AG10803 (cell line): ENCODE results near the gene SGIP1.
A peak's percentile ranks its signal among the peaks of the same experiment; 100 is the strongest.

Experiments
- DNase-seq: peaks from one replicate; pipeline ENCODE4 v3.0.0; 2010; ENCODE audit warnings: low read depth
- H3K4me3 ChIP-seq: 2 replicates; pipeline ENCODE4 v1.5.1; 2011; ENCODE audit warnings: mild to moderate bottlenecking, low read length, control low read depth
- TF ChIP-seq, protein P1 (sequence below): conservative IDR thresholded peaks from 2 replicates; pipeline ENCODE4 v1.5.1; 2011; ENCODE audit warnings: mild to moderate bottlenecking, low read length, control low read depth, inconsistent platforms

Gene SGIP1

DNA sequence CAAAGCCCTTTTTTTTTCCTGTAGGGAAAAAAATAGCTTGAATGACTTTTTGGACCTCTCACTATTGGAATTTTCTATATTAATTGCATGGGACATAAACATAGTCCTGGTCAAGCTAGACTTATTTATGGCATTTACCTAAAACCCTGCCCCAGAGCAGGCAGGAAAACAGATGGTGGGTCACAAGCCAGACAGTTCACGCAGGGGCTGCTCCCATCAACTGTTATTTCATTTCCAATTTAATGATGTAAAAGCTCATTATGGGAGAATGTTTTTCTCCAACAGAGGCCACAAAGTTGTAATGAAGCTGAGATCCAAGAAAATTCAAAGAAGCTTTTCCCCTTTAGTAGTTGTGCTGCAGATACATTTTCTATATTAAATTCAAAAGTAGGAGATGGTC lies 99.2 kb downstream of the SGIP1 start:
- H3K4me3 ChIP-seq, result no peak overlapping the region
- TF ChIP-seq, protein P1, sequence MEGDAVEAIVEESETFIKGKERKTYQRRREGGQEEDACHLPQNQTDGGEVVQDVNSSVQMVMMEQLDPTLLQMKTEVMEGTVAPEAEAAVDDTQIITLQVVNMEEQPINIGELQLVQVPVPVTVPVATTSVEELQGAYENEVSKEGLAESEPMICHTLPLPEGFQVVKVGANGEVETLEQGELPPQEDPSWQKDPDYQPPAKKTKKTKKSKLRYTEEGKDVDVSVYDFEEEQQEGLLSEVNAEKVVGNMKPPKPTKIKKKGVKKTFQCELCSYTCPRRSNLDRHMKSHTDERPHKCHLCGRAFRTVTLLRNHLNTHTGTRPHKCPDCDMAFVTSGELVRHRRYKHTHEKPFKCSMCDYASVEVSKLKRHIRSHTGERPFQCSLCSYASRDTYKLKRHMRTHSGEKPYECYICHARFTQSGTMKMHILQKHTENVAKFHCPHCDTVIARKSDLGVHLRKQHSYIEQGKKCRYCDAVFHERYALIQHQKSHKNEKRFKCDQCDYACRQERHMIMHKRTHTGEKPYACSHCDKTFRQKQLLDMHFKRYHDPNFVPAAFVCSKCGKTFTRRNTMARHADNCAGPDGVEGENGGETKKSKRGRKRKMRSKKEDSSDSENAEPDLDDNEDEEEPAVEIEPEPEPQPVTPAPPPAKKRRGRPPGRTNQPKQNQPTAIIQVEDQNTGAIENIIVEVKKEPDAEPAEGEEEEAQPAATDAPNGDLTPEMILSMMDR, result no peak
- no peak for DNase-seq

DNA sequence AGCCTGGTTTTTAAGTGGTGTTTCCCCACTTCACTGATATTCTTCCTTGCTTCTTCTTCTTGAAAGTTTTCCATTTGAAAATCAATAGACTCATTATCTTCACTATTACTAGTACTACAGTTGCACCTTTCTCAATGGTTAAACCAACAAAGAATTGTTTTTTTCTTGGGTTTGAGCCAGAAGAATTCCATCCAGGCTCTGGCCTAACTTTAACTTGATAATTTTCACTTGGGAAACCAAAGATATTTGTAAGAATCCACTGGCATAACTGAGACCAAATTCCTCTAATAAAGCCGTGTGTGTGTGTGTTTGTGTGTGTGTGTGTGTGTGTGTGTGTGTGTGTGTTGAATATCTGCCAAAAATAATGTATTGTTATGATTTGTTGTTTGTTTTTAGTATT lies 103.2 kb downstream of the SGIP1 start:
- no peak overlapping the region for H3K4me3 ChIP-seq
- DNase-seq, result peak; percentile 27
- TF ChIP-seq, protein P1, result no peak

DNA sequence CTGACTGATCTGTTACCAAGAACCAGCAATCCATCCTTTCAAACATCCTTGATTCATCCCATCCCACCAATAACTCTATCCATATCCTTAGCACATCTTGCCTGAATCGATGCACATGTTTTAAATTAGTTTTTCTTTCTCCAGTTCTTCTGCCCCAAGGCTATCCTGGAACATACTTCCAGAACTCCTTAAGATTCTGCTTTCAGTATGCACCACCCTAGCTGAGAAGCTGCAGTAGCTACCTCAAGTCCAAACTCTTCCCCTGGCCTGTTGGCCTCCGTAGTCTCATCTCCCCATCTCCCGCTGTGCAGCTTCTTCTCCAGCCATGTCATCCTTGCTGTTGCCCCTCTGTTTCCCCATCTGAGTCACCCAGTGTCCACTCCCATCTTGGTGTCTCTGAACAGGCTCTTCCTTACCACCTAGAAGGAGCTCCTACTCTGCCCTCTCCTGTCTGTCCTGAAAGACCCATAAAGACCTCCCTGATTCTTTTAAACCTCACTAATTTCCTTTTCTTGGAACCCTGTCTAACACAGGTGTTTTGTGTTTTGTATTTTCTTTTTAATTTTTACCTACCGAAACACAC lies 108.0 kb downstream of the SGIP1 start:
- no peak overlapping the region for H3K4me3 ChIP-seq
- TF ChIP-seq, protein P1, result no peak
- DNase-seq, result peak; percentile 21

DNA sequence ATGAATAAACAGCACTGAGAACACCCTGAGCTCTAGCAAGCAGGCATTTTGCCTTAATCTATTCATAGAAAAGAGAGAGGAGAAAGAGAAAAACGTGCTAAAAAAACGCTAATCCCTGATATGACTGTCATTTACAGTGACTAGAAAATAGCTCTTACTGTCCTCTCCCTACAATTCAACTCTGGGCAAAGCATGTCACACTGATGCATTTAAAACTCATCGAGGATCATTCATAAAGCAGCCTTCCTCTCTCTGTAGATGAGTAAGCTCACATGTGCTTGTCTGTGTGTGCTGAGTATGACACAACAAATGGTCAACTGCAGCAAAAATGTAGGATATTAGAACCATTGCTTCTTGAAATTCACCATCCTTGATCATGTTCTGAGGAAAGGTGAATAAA lies 109.0 kb downstream of the SGIP1 start:
- DNase-seq, result peak; percentile 21
- TF ChIP-seq, protein P1, result no peak

DNA sequence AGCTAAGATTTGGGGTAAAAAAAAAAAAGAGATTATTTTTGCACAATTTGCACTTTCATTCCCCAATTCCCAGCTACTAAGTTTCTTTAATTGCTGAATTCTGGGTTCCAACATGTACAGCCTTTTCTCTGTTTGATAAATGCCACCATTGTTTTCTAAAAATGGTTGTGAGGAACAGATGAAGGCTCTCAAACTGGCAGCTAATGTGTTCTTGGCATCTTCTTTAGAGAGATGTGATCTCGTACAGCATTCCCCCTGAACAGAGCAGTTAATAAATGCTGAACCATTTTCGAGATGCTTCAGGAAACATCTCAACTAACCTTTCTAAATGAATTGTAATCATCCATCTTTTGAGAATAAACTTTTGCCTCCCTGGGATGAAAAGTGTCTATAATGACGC lies 110.4 kb downstream of the SGIP1 start:
- H3K4me3 ChIP-seq, result no peak overlapping the region
- no peak for DNase-seq
- TF ChIP-seq, protein P1, result no peak

More for the DNA sequence above, 109.0 kb downstream of the SGIP1 start:
- no peak overlapping the region for H3K4me3 ChIP-seq

- TF ChIP-seq, protein P1, result no peak
- H3K4me3 ChIP-seq, result no peak overlapping the region
- no peak for DNase-seq
Observed at GRCh38 chr1:66648901-66649595, 115.1 kb downstream of the SGIP1 start.

DNA sequence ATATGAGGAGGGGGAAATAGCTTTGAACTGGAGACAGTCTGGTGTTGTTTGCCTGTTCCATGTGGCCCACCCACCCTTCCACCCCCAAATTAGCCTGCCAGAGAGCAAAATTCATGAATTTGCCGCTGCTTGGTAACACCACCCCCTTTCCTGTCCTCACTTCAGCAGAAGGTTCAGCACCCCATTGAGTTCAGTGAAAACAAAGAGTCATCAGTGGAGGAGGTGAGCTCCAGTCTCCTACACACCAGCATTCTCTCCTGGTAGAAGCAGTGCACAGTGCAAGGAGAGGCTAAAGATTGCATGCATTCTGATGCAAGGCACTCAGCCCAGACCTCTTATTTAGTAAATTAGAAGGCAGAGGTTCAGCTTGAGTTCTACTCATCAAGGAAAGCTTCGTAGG lies 118.6 kb downstream of the SGIP1 start:
- TF ChIP-seq, protein P1, result no peak
- DNase-seq, result peak; percentile 6
- H3K4me3 ChIP-seq, result no peak overlapping the region
